ENCODE results near the gene MAPKAP1.
A peak's percentile ranks its signal among the peaks of the same experiment; 100 is the strongest.

The MAPKAP1 gene

GRCh38 chr9:125679597-125680189 lies 27.3 kb downstream of the MAPKAP1 start:
- Histone ChIP-seq H3K36me3 (ENCODE audit: insufficient read depth, low read length) (no peaks in the 10 kb centered on the region), H3K4me1 (ENCODE audit: control insufficient read depth, insufficient read depth, low read length, unreplicated experiment) (peaks cover 36% of the 10 kb centered on the region), H3K27ac (ENCODE audit: low read depth, low read length) (no peak overlapping the region), H3K79me2 (ENCODE audit: control insufficient read depth, insufficient read depth, low read length, unreplicated experiment) (peaks cover 33% of the 10 kb centered on the region), H3K4me3 (ENCODE audit: low read depth, low read length) (no peak overlapping the region), H2AFZ (ENCODE audit: low read length, unreplicated experiment) (no peak overlapping the region), H3K27me3 (ENCODE audit: insufficient read depth, low read length) (no peaks in the 10 kb centered on the region)

- Histone ChIP-seq H3K79me2 (ENCODE audit: control insufficient read depth, insufficient read depth, low read length, unreplicated experiment) (peaks cover 41% of the 10 kb centered on the region), H3K27me3 (ENCODE audit: insufficient read depth, low read length) (no peaks in the 10 kb centered on the region), H3K4me3 (ENCODE audit: low read depth, low read length) (peak overlapping the region; percentile 16; the same call in 1 of the 2 replicates), H2AFZ (ENCODE audit: low read length, unreplicated experiment) (no peak overlapping the region), H3K4me1 (ENCODE audit: control insufficient read depth, insufficient read depth, low read length, unreplicated experiment) (peaks cover 28% of the 10 kb centered on the region), H3K36me3 (ENCODE audit: insufficient read depth, low read length) (peaks cover 10% of the 10 kb centered on the region; the same call in 1 of the 2 replicates), H3K27ac (ENCODE audit: low read depth, low read length) (peak overlapping the region; percentile 82)
Measured at GRCh38 chr9:125674981-125675973, 31.7 kb downstream of the MAPKAP1 start.

- peaks cover 31% of the 10 kb centered on the region for H3K79me2 ChIP-seq (ENCODE audit: control insufficient read depth, insufficient read depth, low read length, unreplicated experiment)
- no peaks in the 10 kb centered on the region for H3K27me3 ChIP-seq (ENCODE audit: insufficient read depth, low read length)
- no peak overlapping the region for H3K4me3 ChIP-seq (ENCODE audit: low read depth, low read length)
- peaks cover 28% of the 10 kb centered on the region for H3K4me1 ChIP-seq (ENCODE audit: control insufficient read depth, insufficient read depth, low read length, unreplicated experiment)
- H3K27ac ChIP-seq (ENCODE audit: low read depth, low read length) = no peak overlapping the region
- H3K36me3 ChIP-seq (ENCODE audit: insufficient read depth, low read length) = peaks cover 10% of the 10 kb centered on the region; the same call in 1 of the 2 replicates
- no peak overlapping the region for H2AFZ ChIP-seq (ENCODE audit: low read length, unreplicated experiment)
Measured at GRCh38 chr9:125672876-125673275, 34.1 kb downstream of the MAPKAP1 start.

- Histone ChIP-seq H3K4me1 (ENCODE audit: control insufficient read depth, insufficient read depth, low read length, unreplicated experiment) (peaks cover 45% of the 10 kb centered on the region), H3K36me3 (ENCODE audit: insufficient read depth, low read length) (peaks cover 6% of the 10 kb centered on the region; the same call in 1 of the 2 replicates), H3K79me2 (ENCODE audit: control insufficient read depth, insufficient read depth, low read length, unreplicated experiment) (peaks cover 8% of the 10 kb centered on the region), H3K27ac (ENCODE audit: low read depth, low read length) (peak overlapping the region; percentile 34; the same call in 1 of the 2 replicates), H3K27me3 (ENCODE audit: insufficient read depth, low read length) (no peaks in the 10 kb centered on the region), H2AFZ (ENCODE audit: low read length, unreplicated experiment) (no peak overlapping the region), H3K4me3 (ENCODE audit: low read depth, low read length) (no peak overlapping the region)
Measured at GRCh38 chr9:125663127-125663526, 43.9 kb downstream of the MAPKAP1 start.

- Histone ChIP-seq H3K36me3 (ENCODE audit: insufficient read depth, low read length) (peaks cover 3% of the 10 kb centered on the region; the same call in 1 of the 2 replicates), H3K27ac (ENCODE audit: low read depth, low read length) (peak overlapping the region; percentile 91), H3K4me3 (ENCODE audit: low read depth, low read length) (no peak overlapping the region), H2AFZ (ENCODE audit: low read length, unreplicated experiment) (no peak overlapping the region), H3K27me3 (ENCODE audit: insufficient read depth, low read length) (no peaks in the 10 kb centered on the region), H3K79me2 (ENCODE audit: control insufficient read depth, insufficient read depth, low read length, unreplicated experiment) (peaks cover 9% of the 10 kb centered on the region), H3K4me1 (ENCODE audit: control insufficient read depth, insufficient read depth, low read length, unreplicated experiment) (peaks cover 43% of the 10 kb centered on the region)
Measured at GRCh38 chr9:125660557-125660956, 46.5 kb downstream of the MAPKAP1 start.

- H3K27me3 ChIP-seq (ENCODE audit: insufficient read depth, low read length) = no peaks in the 10 kb centered on the region
- H3K4me1 ChIP-seq (ENCODE audit: control insufficient read depth, insufficient read depth, low read length, unreplicated experiment) = peaks cover 43% of the 10 kb centered on the region
- peaks cover 3% of the 10 kb centered on the region; the same call in 1 of the 2 replicates for H3K36me3 ChIP-seq (ENCODE audit: insufficient read depth, low read length)
- peaks cover 14% of the 10 kb centered on the region for H3K79me2 ChIP-seq (ENCODE audit: control insufficient read depth, insufficient read depth, low read length, unreplicated experiment)
- H2AFZ ChIP-seq (ENCODE audit: low read length, unreplicated experiment) = no peak overlapping the region
- H3K4me3 ChIP-seq (ENCODE audit: low read depth, low read length) = peak overlapping the region; percentile 34; the same call in 1 of the 2 replicates
- H3K27ac ChIP-seq (ENCODE audit: low read depth, low read length) = peak overlapping the region; percentile 91
Measured at GRCh38 chr9:125659954-125660353, 47.1 kb downstream of the MAPKAP1 start.

GRCh38 chr9:125659201-125659840 lies 47.7 kb downstream of the MAPKAP1 start:
- Histone ChIP-seq H3K4me1 (ENCODE audit: control insufficient read depth, insufficient read depth, low read length, unreplicated experiment) (peaks cover 49% of the 10 kb centered on the region), H3K79me2 (ENCODE audit: control insufficient read depth, insufficient read depth, low read length, unreplicated experiment) (peaks cover 17% of the 10 kb centered on the region), H2AFZ (ENCODE audit: low read length, unreplicated experiment) (no peak overlapping the region)

GRCh38 chr9:125656560-125656959 lies 50.4 kb downstream of the MAPKAP1 start:
- H3K36me3 ChIP-seq (ENCODE audit: insufficient read depth, low read length) = peaks cover 6% of the 10 kb centered on the region; the same call in 1 of the 2 replicates
- H2AFZ ChIP-seq (ENCODE audit: low read length, unreplicated experiment) = no peak overlapping the region
- H3K79me2 ChIP-seq (ENCODE audit: control insufficient read depth, insufficient read depth, low read length, unreplicated experiment) = peaks cover 28% of the 10 kb centered on the region
- no peak overlapping the region for H3K27ac ChIP-seq (ENCODE audit: low read depth, low read length)
- H3K27me3 ChIP-seq (ENCODE audit: insufficient read depth, low read length) = no peaks in the 10 kb centered on the region
- no peak overlapping the region for H3K4me3 ChIP-seq (ENCODE audit: low read depth, low read length)
- H3K4me1 ChIP-seq (ENCODE audit: control insufficient read depth, insufficient read depth, low read length, unreplicated experiment) = peaks cover 41% of the 10 kb centered on the region

More at GRCh38 chr9:125659201-125659840, 47.7 kb downstream of the MAPKAP1 start:
- peaks cover 3% of the 10 kb centered on the region; the same call in 1 of the 2 replicates for H3K36me3 ChIP-seq (ENCODE audit: insufficient read depth, low read length)
- peak overlapping the region; percentile 34; the same call in 1 of the 2 replicates for H3K4me3 ChIP-seq (ENCODE audit: low read depth, low read length)
- peak overlapping the region; percentile 91 for H3K27ac ChIP-seq (ENCODE audit: low read depth, low read length)
- no peaks in the 10 kb centered on the region for H3K27me3 ChIP-seq (ENCODE audit: insufficient read depth, low read length)

GRCh38 chr9:125655691-125656410 lies 51.2 kb downstream of the MAPKAP1 start:
- Histone ChIP-seq H3K27ac (ENCODE audit: low read depth, low read length) (0 out of 2 replicates have a peak overlapping the region, but pooled peaks have one; percentile 1), H3K36me3 (ENCODE audit: insufficient read depth, low read length) (peaks cover 6% of the 10 kb centered on the region; the same call in 1 of the 2 replicates), H3K4me1 (ENCODE audit: control insufficient read depth, insufficient read depth, low read length, unreplicated experiment) (peaks cover 43% of the 10 kb centered on the region), H3K79me2 (ENCODE audit: control insufficient read depth, insufficient read depth, low read length, unreplicated experiment) (peaks cover 28% of the 10 kb centered on the region), H3K27me3 (ENCODE audit: insufficient read depth, low read length) (no peaks in the 10 kb centered on the region), H3K4me3 (ENCODE audit: low read depth, low read length) (no peak overlapping the region), H2AFZ (ENCODE audit: low read length, unreplicated experiment) (no peak overlapping the region)

Data from ACC112 (cell line).